ENCODE data around the gene KRTAP1-1.

DNA sequence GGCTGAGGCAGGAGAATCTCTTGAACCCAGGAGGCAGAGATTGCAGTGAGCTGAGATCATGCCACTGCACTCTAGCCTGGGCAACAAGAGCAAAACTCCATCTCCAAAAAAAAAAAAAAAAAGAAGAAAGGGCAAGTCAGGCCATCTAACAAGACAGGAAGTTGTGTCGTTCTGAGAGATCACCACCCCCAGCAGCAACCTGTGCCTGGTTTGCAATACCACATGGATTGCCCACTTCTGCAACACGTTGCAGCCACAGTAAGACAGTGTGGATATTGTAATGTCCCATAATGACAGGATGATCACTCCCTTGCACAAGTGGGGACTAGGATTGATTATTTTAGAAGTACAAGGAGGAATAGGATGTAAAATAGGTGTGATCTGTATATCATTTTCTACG, 27.8 kb upstream of the KRTAP1-1 start:
- TF ChIP-seq POLR2AphosphoS5 (IDR thresholded peaks at IDR 0.05; ENCODE audit: low read depth, low read length) (no peak), FOXP2 (optimal IDR thresholded peaks at IDR 0.05; ENCODE audit: borderline replicate concordance, extremely low read depth, extremely low read length, insufficient read depth) (no peak), TAF1 (IDR thresholded peaks at IDR 0.05; ENCODE audit: borderline replicate concordance, insufficient read depth, low read length) (no peak)
- TF ChIP-seq, protein P1, sequence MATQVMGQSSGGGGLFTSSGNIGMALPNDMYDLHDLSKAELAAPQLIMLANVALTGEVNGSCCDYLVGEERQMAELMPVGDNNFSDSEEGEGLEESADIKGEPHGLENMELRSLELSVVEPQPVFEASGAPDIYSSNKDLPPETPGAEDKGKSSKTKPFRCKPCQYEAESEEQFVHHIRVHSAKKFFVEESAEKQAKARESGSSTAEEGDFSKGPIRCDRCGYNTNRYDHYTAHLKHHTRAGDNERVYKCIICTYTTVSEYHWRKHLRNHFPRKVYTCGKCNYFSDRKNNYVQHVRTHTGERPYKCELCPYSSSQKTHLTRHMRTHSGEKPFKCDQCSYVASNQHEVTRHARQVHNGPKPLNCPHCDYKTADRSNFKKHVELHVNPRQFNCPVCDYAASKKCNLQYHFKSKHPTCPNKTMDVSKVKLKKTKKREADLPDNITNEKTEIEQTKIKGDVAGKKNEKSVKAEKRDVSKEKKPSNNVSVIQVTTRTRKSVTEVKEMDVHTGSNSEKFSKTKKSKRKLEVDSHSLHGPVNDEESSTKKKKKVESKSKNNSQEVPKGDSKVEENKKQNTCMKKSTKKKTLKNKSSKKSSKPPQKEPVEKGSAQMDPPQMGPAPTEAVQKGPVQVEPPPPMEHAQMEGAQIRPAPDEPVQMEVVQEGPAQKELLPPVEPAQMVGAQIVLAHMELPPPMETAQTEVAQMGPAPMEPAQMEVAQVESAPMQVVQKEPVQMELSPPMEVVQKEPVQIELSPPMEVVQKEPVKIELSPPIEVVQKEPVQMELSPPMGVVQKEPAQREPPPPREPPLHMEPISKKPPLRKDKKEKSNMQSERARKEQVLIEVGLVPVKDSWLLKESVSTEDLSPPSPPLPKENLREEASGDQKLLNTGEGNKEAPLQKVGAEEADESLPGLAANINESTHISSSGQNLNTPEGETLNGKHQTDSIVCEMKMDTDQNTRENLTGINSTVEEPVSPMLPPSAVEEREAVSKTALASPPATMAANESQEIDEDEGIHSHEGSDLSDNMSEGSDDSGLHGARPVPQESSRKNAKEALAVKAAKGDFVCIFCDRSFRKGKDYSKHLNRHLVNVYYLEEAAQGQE (IDR thresholded peaks at IDR 0.05; ENCODE audit: insufficient read depth in 1 of 2, low read depth in 2 of 2, low read length in 2 of 2), result no peak

Data from PFSK-1 (cell line).